HepG2 (cell line): ENCODE data around the gene RUVBL1. TPM values are rescaled to one million over a fixed set of nuclear protein-coding genes. Genes with fewer than 3 reads are reported as not detected.

Experiments
- CREB1 ChIP-seq, 2 experiments: fragments of 450-650 bp in 1 of 2; IDR thresholded peaks; 2 replicates each; pipeline ENCODE4 v1.6.1; 2016 to 2017; ENCODE audit warnings: control low read depth in 1 of 2, mild to moderate bottlenecking in 1 of 2, missing compliant biosample characterization in 1 of 2, missing genetic modification characterization in 1 of 2
- ELF3 ChIP-seq: IDR thresholded peaks from 2 replicates; pipeline ENCODE4 v1.6.1; 2016; ENCODE audit warnings: missing genetic modification reagents, missing compliant biosample characterization
- IKZF5 ChIP-seq: IDR thresholded peaks from 2 replicates; pipeline ENCODE4 v1.6.1; 2018; ENCODE audit warnings: missing genetic modification reagents, mild to moderate bottlenecking, missing compliant biosample characterization
- ISL2 ChIP-seq: sonication (generic); formaldehyde crosslinking; IDR thresholded peaks from 2 replicates; pipeline ENCODE4 v1.5.0; 2020; ENCODE audit warnings: missing genetic modification reagents
- KAT8 ChIP-seq: IDR thresholded peaks from 2 replicates; pipeline ENCODE4 v1.6.1; 2016; ENCODE audit warnings: missing genetic modification reagents, missing compliant biosample characterization
- KDM2A ChIP-seq: sonication (generic); formaldehyde crosslinking; IDR thresholded peaks from 2 replicates; pipeline ENCODE4 v1.4.0; 2020; ENCODE audit warnings: low read depth, missing genetic modification reagents, borderline replicate concordance
- POLR2A ChIP-seq, 2 experiments: IDR thresholded peaks; 2 replicates each; pipeline ENCODE4 v1.6.1; 2011; ENCODE audit warnings: low read depth in 2 of 2, low read length in 2 of 2, mild to moderate bottlenecking in 1 of 2, moderate library complexity in 1 of 2; ENCODE audit not compliant: insufficient read depth in 1 of 2
- RCOR2 ChIP-seq: IDR thresholded peaks from 2 replicates; pipeline ENCODE4 v1.6.1; 2016; ENCODE audit warnings: missing biosample characterization, missing genetic modification reagents
- SALL1 ChIP-seq: sonication (generic); formaldehyde crosslinking; IDR thresholded peaks from 2 replicates; pipeline ENCODE4 v1.8.0; 2022; ENCODE audit warnings: mild to moderate bottlenecking, missing genetic modification reagents
- STAG1 ChIP-seq: sonication (generic); formaldehyde crosslinking; IDR thresholded peaks from 2 replicates; pipeline ENCODE4 v1.4.0; 2020; ENCODE audit warnings: missing genetic modification reagents
- SUZ12 ChIP-seq: fragments of 150-350 bp; IDR thresholded peaks from 2 replicates; pipeline ENCODE4 v1.6.1; 2014; ENCODE audit warnings: low read depth, low read length
- TIGD3 ChIP-seq: sonication (generic); formaldehyde crosslinking; IDR thresholded peaks from 2 replicates; pipeline ENCODE4 v1.5.1; 2020; ENCODE audit warnings: mild to moderate bottlenecking, missing genetic modification reagents, borderline replicate concordance
- ZBTB33 ChIP-seq: sonication (generic); formaldehyde crosslinking; IDR thresholded peaks from 2 replicates; pipeline ENCODE4 v1.4.0; 2020; ENCODE audit warnings: missing genetic modification reagents
- ZNF101 ChIP-seq: sonication (generic); formaldehyde crosslinking; IDR thresholded peaks from 2 replicates; pipeline ENCODE4 v1.4.0; 2020; ENCODE audit warnings: mild to moderate bottlenecking, low read depth, missing genetic modification reagents, borderline replicate concordance
- ZNF124 ChIP-seq: sonication (generic); formaldehyde crosslinking; IDR thresholded peaks from 2 replicates; pipeline ENCODE4 v1.4.0; 2020; ENCODE audit warnings: missing genetic modification reagents
- polyA plus RNA-seq, 8 experiments: library from polyadenylated mRNA; depleted of rRNA in 3 of 8; stranded (reverse) in 7 of 8; unstranded in 1 of 8; fragments of >200 nt; fragmentation: Illumina TruSeq in 4 of 8; extraction: Trizol in 4 of 8; gene quantifications; 2 replicates each; pipeline versions ENCODE4 v1.2.1 to v1.2.3, GENCODE V29; 2011 to 2016; ENCODE audit warnings: low read depth in 4 of 8, missing spikeins in 1 of 8, mixed read lengths in 1 of 8; ENCODE audit not compliant: insufficient read depth in 1 of 8
- total RNA-seq, 5 experiments: library from RNA; depleted of rRNA; stranded (reverse); fragments of >200 nt; fragmentation: Illumina TruSeq; extraction: Trizol; gene quantifications; 2 replicates each; pipeline ENCODE4 v1.2.3, GENCODE V29; 2016; ENCODE audit warnings: low read depth in 1 of 5
- TF ChIP-seq, protein P1 (sequence below): sonication (generic); formaldehyde crosslinking; IDR thresholded peaks from 2 replicates; pipeline ENCODE4 v1.5.0; 2020; ENCODE audit warnings: mild to moderate bottlenecking, missing genetic modification reagents
- TF ChIP-seq, protein P2 (sequence below): sonication (generic); formaldehyde crosslinking; IDR thresholded peaks from 2 replicates; pipeline ENCODE4 v1.4.0; 2020; ENCODE audit warnings: missing genetic modification reagents
- TF ChIP-seq, protein P3 (sequence below): IDR thresholded peaks from 2 replicates; pipeline ENCODE4 v1.6.1; 2016; ENCODE audit warnings: low read depth

RUVBL1 gene
- total and polyA plus RNA-seq, 2 of the 13 experiments (the other 11 are each of a cell fraction or from before 2014, with no cell fraction given): 32.7 to 86.3 TPM

- TF ChIP-seq ZNF124: peak; percentile 56; the same call in 1 of the 2 replicates
- TF ChIP-seq, protein P1, sequence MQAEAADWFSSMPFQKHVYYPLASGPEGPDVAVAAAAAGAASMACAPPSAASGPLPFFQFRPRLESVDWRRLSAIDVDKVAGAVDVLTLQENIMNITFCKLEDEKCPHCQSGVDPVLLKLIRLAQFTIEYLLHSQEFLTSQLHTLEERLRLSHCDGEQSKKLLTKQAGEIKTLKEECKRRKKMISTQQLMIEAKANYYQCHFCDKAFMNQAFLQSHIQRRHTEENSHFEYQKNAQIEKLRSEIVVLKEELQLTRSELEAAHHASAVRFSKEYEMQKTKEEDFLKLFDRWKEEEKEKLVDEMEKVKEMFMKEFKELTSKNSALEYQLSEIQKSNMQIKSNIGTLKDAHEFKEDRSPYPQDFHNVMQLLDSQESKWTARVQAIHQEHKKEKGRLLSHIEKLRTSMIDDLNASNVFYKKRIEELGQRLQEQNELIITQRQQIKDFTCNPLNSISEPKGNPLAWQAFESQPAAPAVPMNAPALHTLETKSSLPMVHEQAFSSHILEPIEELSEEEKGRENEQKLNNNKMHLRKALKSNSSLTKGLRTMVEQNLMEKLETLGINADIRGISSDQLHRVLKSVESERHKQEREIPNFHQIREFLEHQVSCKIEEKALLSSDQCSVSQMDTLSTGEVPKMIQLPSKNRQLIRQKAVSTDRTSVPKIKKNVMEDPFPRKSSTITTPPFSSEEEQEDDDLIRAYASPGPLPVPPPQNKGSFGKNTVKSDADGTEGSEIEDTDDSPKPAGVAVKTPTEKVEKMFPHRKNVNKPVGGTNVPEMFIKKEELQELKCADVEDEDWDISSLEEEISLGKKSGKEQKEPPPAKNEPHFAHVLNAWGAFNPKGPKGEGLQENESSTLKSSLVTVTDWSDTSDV (CRISPR knock-in tag): no peak
- TF ChIP-seq, protein P2, sequence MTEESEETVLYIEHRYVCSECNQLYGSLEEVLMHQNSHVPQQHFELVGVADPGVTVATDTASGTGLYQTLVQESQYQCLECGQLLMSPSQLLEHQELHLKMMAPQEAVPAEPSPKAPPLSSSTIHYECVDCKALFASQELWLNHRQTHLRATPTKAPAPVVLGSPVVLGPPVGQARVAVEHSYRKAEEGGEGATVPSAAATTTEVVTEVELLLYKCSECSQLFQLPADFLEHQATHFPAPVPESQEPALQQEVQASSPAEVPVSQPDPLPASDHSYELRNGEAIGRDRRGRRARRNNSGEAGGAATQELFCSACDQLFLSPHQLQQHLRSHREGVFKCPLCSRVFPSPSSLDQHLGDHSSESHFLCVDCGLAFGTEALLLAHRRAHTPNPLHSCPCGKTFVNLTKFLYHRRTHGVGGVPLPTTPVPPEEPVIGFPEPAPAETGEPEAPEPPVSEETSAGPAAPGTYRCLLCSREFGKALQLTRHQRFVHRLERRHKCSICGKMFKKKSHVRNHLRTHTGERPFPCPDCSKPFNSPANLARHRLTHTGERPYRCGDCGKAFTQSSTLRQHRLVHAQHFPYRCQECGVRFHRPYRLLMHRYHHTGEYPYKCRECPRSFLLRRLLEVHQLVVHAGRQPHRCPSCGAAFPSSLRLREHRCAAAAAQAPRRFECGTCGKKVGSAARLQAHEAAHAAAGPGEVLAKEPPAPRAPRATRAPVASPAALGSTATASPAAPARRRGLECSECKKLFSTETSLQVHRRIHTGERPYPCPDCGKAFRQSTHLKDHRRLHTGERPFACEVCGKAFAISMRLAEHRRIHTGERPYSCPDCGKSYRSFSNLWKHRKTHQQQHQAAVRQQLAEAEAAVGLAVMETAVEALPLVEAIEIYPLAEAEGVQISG (CRISPR knock-in tag): no peak
- peak; percentile 52; the same call in 1 of the 2 replicates for TF ChIP-seq ELF3
- peak; percentile 74 for TF ChIP-seq KAT8 (CRISPR knock-in tag)
- TF ChIP-seq ZBTB33 (CRISPR knock-in tag): peak; percentile 58
- TF ChIP-seq IKZF5 (CRISPR knock-in tag): peak; percentile 77
- TF ChIP-seq POLR2A (IDR thresholded peaks at IDR 0.05; ENCODE audit: insufficient read depth in 1 of 2, low read depth in 2 of 2, low read length in 2 of 2): no peak
- 0 out of 2 replicates have a peak, but pooled peaks have one; percentile 34 for TF ChIP-seq RCOR2 (CRISPR knock-in tag)
- TF ChIP-seq SUZ12: no peak
- TF ChIP-seq, protein P3, sequence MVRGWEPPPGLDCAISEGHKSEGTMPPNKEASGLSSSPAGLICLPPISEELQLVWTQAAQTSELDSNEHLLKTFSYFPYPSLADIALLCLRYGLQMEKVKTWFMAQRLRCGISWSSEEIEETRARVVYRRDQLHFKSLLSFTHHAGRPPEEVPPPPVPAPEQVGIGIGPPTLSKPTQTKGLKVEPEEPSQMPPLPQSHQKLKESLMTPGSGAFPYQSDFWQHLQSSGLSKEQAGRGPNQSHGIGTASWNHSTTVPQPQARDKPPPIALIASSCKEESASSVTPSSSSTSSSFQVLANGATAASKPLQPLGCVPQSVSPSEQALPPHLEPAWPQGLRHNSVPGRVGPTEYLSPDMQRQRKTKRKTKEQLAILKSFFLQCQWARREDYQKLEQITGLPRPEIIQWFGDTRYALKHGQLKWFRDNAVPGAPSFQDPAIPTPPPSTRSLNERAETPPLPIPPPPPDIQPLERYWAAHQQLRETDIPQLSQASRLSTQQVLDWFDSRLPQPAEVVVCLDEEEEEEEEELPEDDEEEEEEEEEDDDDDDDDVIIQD: peak; percentile 93
- no peak for TF ChIP-seq TIGD3 (CRISPR knock-in tag)
- TF ChIP-seq STAG1 (CRISPR knock-in tag): peak; percentile 89
- no peak for TF ChIP-seq ZNF101
- no peak for TF ChIP-seq CREB1 (IDR thresholded peaks at IDR 0.05)
- TF ChIP-seq CREB1 (CRISPR knock-in tag; IDR thresholded peaks at IDR 0.05): peak; percentile 47
- peak; percentile 64 for TF ChIP-seq KDM2A (CRISPR knock-in tag)
- TF ChIP-seq SALL1: peak; percentile 74
- TF ChIP-seq ISL2: peak; percentile 62; the same call in 1 of the 2 replicates
Measured at GRCh38 chr3:128170866-128171516, 47.4 kb upstream of the RUVBL1 start (continued).
